Activated CD8-positive, alpha-beta memory T cell treated with anti-CD3 and anti-CD28 coated beads, Interleukin-2, amount 10 ng/mL, durations not matched to agents 7 days and 5 days (primary cell): ENCODE data around the gene PPP1R3G. TPM values are rescaled to one million over a fixed set of nuclear protein-coding genes. Genes with fewer than 3 reads are reported as not detected.
"Not testable (repeated sequence)": the region's sequence is repeated elsewhere in the genome, so short reads cannot be mapped to it uniquely, and the experiment has no call there.

Experiments
- ATAC-seq: fragments of 150-1000 bp; cut with Tn5 transposase; one replicate; pipeline ENCODE4 v1.10.0; 2021; ENCODE audit warnings: moderate library complexity
- CTCF ChIA-PET: fragments of 350-600 bp; sonication (Branson Sonifier 250); formaldehyde crosslinking; loops from one replicate; lab custom pipeline; 2021; ENCODE audit warnings: antibody characterized with exemption; lab: Charles Lee
- DNase-seq: peaks from one replicate; pipeline ENCODE4 v3.0.0-alpha.2; 2020
- H3K27ac Mint-ChIP-seq: one replicate; pipeline ENCODE4 v1.8.0; 2021; ENCODE audit warnings: mild to moderate bottlenecking, mixed read lengths
- H3K27me3 Mint-ChIP-seq: one replicate; pipeline ENCODE4 v1.8.0; 2021; ENCODE audit warnings: mixed read lengths
- H3K36me3 Mint-ChIP-seq: one replicate; pipeline ENCODE4 v1.8.0; 2021; ENCODE audit warnings: mild to moderate bottlenecking, mixed read lengths
- H3K4me1 Mint-ChIP-seq: one replicate; pipeline ENCODE4 v1.8.0; 2021; ENCODE audit warnings: mixed read lengths
- H3K4me3 Mint-ChIP-seq: one replicate; pipeline ENCODE4 v1.8.0; 2021; ENCODE audit warnings: mild to moderate bottlenecking, moderate library complexity, mixed read lengths
- H3K9me3 Mint-ChIP-seq: one replicate; pipeline ENCODE4 v1.8.0; 2022; ENCODE audit warnings: low read depth, mixed read lengths
- total RNA-seq, 2 experiments: library from RNA; stranded (reverse); gene quantifications; one replicate each; pipeline ENCODE4 v1.2.3, GENCODE V29; 2021

Gene PPP1R3G
- total RNA-seq, 2 experiments from 2014 or later: not detected

- no peak overlapping the region for H3K27ac Mint-ChIP-seq
- no peaks in the 10 kb centered on the region for H3K9me3 Mint-ChIP-seq
- ATAC-seq: no peak
Measured at GRCh38 chr6:5107341-5107740, 22.2 kb downstream of the PPP1R3G start.

GRCh38 chr6:5108068-5108467, 22.9 kb downstream of the PPP1R3G start:
- H3K36me3 Mint-ChIP-seq: no peaks in the 10 kb centered on the region
- no peaks in the 10 kb centered on the region for H3K4me1 Mint-ChIP-seq
- H3K9me3 Mint-ChIP-seq: no peaks in the 10 kb centered on the region
- no peaks in the 10 kb centered on the region for H3K27me3 Mint-ChIP-seq
- CTCF ChIA-PET: no interaction called here
- no peak overlapping the region for H3K27ac Mint-ChIP-seq
- no peak overlapping the region for H3K4me3 Mint-ChIP-seq
- ATAC-seq (no peak), DNase-seq (no peak)

More at GRCh38 chr6:5107341-5107740, 22.2 kb downstream of the PPP1R3G start:
- no peaks in the 10 kb centered on the region for H3K27me3 Mint-ChIP-seq
- H3K4me1 Mint-ChIP-seq: no peaks in the 10 kb centered on the region
- no peaks in the 10 kb centered on the region for H3K36me3 Mint-ChIP-seq
- no peak overlapping the region for H3K4me3 Mint-ChIP-seq
- DNase-seq: no peak
- CTCF ChIA-PET: no interaction called here

GRCh38 chr6:5108536-5109150, 23.5 kb downstream of the PPP1R3G start:
- no peak for DNase-seq
- no peaks in the 10 kb centered on the region for H3K9me3 Mint-ChIP-seq
- H3K4me3 Mint-ChIP-seq: no peak overlapping the region
- H3K36me3 Mint-ChIP-seq: no peaks in the 10 kb centered on the region
- H3K27ac Mint-ChIP-seq: no peak overlapping the region
- H3K4me1 Mint-ChIP-seq: no peaks in the 10 kb centered on the region
- no peak for ATAC-seq
- no peaks in the 10 kb centered on the region for H3K27me3 Mint-ChIP-seq
- CTCF ChIA-PET: no interaction called here

- Mint-ChIP-seq H3K4me3 (no peak overlapping the region), H3K27ac (no peak overlapping the region), H3K27me3 (no peaks in the 10 kb centered on the region), H3K36me3 (no peaks in the 10 kb centered on the region), H3K4me1 (no peaks in the 10 kb centered on the region), H3K9me3 (no peaks in the 10 kb centered on the region)
- ATAC-seq (no peak), DNase-seq (no peak)
- CTCF ChIA-PET: no interaction called here
Measured at GRCh38 chr6:5109436-5109835, 24.3 kb downstream of the PPP1R3G start.

GRCh38 chr6:5110246-5110645, 25.1 kb downstream of the PPP1R3G start:
- Mint-ChIP-seq H3K4me1 (no peaks in the 10 kb centered on the region), H3K27ac (no peak overlapping the region), H3K9me3 (no peaks in the 10 kb centered on the region), H3K36me3 (no peaks in the 10 kb centered on the region), H3K27me3 (no peaks in the 10 kb centered on the region), H3K4me3 (no peak overlapping the region)
- DNase-seq (no peak), ATAC-seq (no peak)
- CTCF ChIA-PET: no interaction called here

GRCh38 chr6:5111626-5112025, 26.5 kb downstream of the PPP1R3G start:
- Mint-ChIP-seq H3K27me3 (no peaks in the 10 kb centered on the region), H3K4me3 (no peak overlapping the region)
- CTCF ChIA-PET: no interaction called here

GRCh38 chr6:5112066-5112799, 27.1 kb downstream of the PPP1R3G start:
- H3K4me1 Mint-ChIP-seq: no peaks in the 10 kb centered on the region
- H3K36me3 Mint-ChIP-seq: no peaks in the 10 kb centered on the region
- DNase-seq (no peak), ATAC-seq (no peak)
- no peaks in the 10 kb centered on the region for H3K9me3 Mint-ChIP-seq
- no peak overlapping the region for H3K4me3 Mint-ChIP-seq
- no peak overlapping the region for H3K27ac Mint-ChIP-seq
- CTCF ChIA-PET: no interaction called here
- H3K27me3 Mint-ChIP-seq: no peaks in the 10 kb centered on the region

More at GRCh38 chr6:5111626-5112025, 26.5 kb downstream of the PPP1R3G start:
- H3K9me3 Mint-ChIP-seq: no peaks in the 10 kb centered on the region
- ATAC-seq (no peak), DNase-seq (no peak)
- H3K36me3 Mint-ChIP-seq: no peaks in the 10 kb centered on the region
- no peaks in the 10 kb centered on the region for H3K4me1 Mint-ChIP-seq
- no peak overlapping the region for H3K27ac Mint-ChIP-seq

- CTCF ChIA-PET: no interaction called here
- no peaks in the 10 kb centered on the region for H3K36me3 Mint-ChIP-seq
- H3K4me3 Mint-ChIP-seq: no peak overlapping the region
- ATAC-seq (no peak), DNase-seq (no peak)
- H3K27ac Mint-ChIP-seq: no peak overlapping the region
- H3K9me3 Mint-ChIP-seq: no peaks in the 10 kb centered on the region
- H3K4me1 Mint-ChIP-seq: no peaks in the 10 kb centered on the region
- H3K27me3 Mint-ChIP-seq: no peaks in the 10 kb centered on the region
Measured at GRCh38 chr6:5113096-5113495, 28.0 kb downstream of the PPP1R3G start.

- no peak overlapping the region for H3K4me3 Mint-ChIP-seq
- H3K36me3 Mint-ChIP-seq: no peaks in the 10 kb centered on the region
- no peaks in the 10 kb centered on the region for H3K9me3 Mint-ChIP-seq
- H3K27me3 Mint-ChIP-seq: no peaks in the 10 kb centered on the region
- CTCF ChIA-PET: no interaction called here
- DNase-seq (no peak), ATAC-seq (no peak)
- no peak overlapping the region for H3K27ac Mint-ChIP-seq
- no peaks in the 10 kb centered on the region for H3K4me1 Mint-ChIP-seq
Measured at GRCh38 chr6:5115168-5115567, 30.0 kb downstream of the PPP1R3G start.

- Mint-ChIP-seq H3K27me3 (no peaks in the 10 kb centered on the region), H3K36me3 (no peaks in the 10 kb centered on the region), H3K4me1 (no peaks in the 10 kb centered on the region), H3K4me3 (no peak overlapping the region), H3K9me3 (no peaks in the 10 kb centered on the region), H3K27ac (no peak overlapping the region)
- no peak for DNase-seq
- no peak for ATAC-seq
- CTCF ChIA-PET: interaction anchor here (0.7 kb wide), 1 partner anchor 547 kb away, joined by 3 read pairs; no protein-coding TSS in a partner anchor
Measured at GRCh38 chr6:5116243-5116991, 31.3 kb downstream of the PPP1R3G start.

- CTCF ChIA-PET: no interaction called here
- Mint-ChIP-seq H3K27ac (no peak overlapping the region), H3K27me3 (no peaks in the 10 kb centered on the region), H3K4me3 (no peak overlapping the region), H3K9me3 (no peaks in the 10 kb centered on the region), H3K4me1 (no peaks in the 10 kb centered on the region), H3K36me3 (peaks cover under 1% of the 10 kb centered on the region)
- ATAC-seq: no peak
- DNase-seq: no peak
Measured at GRCh38 chr6:5119090-5119951, 34.2 kb downstream of the PPP1R3G start.

- Mint-ChIP-seq H3K36me3 (peaks cover 1% of the 10 kb centered on the region), H3K4me3 (no peak overlapping the region), H3K27me3 (no peaks in the 10 kb centered on the region), H3K4me1 (no peaks in the 10 kb centered on the region), H3K27ac (no peak overlapping the region), H3K9me3 (no peaks in the 10 kb centered on the region)
- CTCF ChIA-PET: no interaction called here
- DNase-seq (no peak), ATAC-seq (no peak)
Measured at GRCh38 chr6:5120011-5120410, 34.9 kb downstream of the PPP1R3G start.

GRCh38 chr6:5120543-5120942, 35.4 kb downstream of the PPP1R3G start:
- H3K36me3 Mint-ChIP-seq, H3K4me1 Mint-ChIP-seq, H3K9me3 Mint-ChIP-seq, CTCF ChIA-PET, H3K27me3 Mint-ChIP-seq, H3K27ac Mint-ChIP-seq, H3K4me3 Mint-ChIP-seq, ATAC-seq, DNase-seq: not testable (repeated sequence)
